ENCODE data around the gene ISG15.

The ISG15 gene

GRCh38 chr1:1013105-1013921 is at the start of gene ISG15:
Gene ISG15, plus strand, starts transcription at chr1:1013497. Its CDS starts 77 bp downstream, at chr1:1013574.
- DNase-seq, result peak; percentile 88

GRCh38 chr1:963746-964525 is 49.4 kb upstream of the ISG15 start:
- DNase-seq, result no peak

DNA sequence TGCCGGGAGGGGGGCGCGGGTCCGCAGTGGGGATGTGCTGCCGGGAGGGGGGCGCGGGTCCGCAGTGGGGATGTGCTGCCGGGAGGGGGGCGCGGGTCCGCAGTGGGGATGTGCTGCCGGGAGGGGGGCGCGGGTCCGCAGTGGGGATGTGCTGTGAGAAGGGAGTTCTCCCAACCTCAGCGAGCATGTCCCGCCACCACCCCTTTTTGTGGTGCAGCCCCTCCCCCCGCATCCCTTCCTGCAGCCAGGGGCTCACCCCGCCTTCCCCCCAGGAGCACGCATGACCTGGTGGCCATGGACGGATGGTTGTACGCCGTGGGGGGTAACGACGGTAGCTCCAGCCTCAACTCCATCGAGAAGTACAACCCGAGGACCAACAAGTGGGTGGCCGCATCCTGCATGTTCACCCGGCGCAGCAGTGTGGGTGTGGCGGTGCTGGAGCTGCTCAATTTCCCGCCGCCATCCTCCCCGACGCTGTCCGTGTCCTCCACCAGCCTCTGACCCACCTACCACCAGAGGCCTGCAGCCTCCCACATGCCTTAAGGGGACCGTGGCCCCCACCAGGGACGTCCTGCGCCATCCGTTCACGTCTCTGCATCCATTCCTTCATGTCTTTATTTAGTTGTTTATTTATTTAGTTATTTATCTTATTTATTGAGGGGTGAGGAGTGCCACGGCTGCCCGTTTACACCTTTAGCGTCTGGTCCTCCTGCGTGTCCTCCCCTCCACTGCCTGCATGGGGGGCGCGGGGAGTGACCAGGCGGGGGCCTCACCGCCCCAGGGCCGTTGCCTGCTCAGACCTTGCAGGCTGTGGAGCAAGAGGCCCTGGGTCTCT is 48.4 kb upstream of the ISG15 start:
- DNase-seq, result no peak

- DNase-seq, result no peak
Observed at GRCh38 chr1:965526-966134, 47.7 kb upstream of the ISG15 start.

GRCh38 chr1:966135-966703 is 47.1 kb upstream of the ISG15 start, which contains the start of gene PLEKHN1:
Gene PLEKHN1, plus strand, starts transcription at chr1:966482. Its CDS starts 50 bp downstream, at chr1:966532.
- no peak for DNase-seq

DNA sequence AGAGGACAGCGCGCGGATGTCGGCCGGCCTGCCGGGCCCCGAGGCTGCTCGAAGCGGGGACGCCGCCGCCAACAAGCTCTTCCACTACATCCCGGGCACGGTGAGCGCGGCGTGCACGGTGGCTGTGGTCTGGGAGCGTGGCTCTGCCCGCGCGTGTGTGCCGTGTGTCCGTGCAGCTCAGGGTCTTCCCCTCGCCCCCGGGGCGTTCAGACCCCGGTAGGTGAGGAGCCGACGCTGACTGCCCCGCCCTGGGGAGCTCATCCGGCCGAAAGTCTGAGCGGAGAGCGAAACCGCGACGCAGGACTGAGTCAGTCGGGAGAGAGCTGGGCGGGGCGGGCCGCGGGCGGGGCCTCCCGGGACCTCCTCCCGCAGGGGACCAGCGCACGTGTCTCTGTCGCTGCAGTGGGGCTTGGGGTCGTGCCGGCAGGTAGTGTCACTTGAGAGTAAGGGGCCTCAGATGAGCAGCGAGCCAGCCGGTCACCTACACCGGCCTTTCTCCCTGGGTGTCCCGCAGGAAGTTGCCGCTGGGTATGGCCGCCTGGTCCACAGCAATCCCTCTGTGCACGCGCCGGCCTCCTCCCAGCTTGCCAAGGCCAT is 46.5 kb upstream of the ISG15 start:
- peak; percentile 80 for DNase-seq

- DNase-seq, result no peak
Observed at GRCh38 chr1:967466-968343, 45.6 kb upstream of the ISG15 start.

GRCh38 chr1:969260-969855 is 43.9 kb upstream of the ISG15 start:
- DNase-seq, result no peak

- DNase-seq, result no peak
Observed at GRCh38 chr1:970242-970972, 42.9 kb upstream of the ISG15 start.

GRCh38 chr1:970973-971730 is 42.1 kb upstream of the ISG15 start:
- DNase-seq, result no peak

GRCh38 chr1:971751-972506 is 41.4 kb upstream of the ISG15 start:
- no peak for DNase-seq

GRCh38 chr1:972726-973458 is 40.4 kb upstream of the ISG15 start:
- no peak for DNase-seq

DNA sequence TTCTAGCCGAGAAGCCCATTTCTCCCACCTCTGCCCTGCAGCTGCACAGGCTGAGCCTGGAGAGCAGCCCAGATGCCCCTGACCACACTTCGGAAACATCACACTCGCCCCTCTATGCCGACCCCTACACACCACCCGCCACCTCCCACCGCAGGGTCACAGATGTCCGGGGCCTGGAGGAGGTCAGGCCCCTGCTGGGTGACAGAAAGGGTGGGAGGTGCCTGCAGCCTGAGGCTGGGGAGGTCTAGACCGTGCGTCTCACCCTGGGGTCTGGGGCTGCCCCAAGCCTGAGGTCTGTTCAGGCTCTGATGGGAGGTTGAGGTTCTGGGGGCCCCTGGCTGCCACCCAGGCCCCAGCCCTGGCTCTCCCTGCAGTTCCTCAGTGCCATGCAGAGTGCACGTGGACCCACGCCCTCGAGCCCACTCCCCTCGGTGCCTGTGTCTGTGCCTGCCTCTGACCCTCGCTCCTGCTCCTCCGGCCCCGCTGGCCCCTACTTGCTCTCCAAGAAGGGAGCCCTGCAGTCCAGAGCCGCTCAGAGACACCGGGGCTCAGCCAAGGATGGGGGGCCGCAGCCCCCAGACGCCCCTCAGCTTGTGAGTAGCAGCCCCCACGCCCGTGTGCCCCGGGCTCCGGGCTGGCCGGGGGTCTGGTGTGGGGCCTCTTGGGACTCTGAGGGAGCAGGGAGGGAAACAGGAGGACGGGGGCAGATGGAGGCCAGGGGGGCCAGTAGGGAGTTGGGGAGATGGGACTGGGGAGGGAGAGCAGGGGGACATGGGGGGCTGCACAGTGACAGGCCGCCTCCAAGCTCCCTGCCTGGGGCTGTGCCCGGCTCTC is 39.6 kb upstream of the ISG15 start:
- DNase-seq, result no peak

GRCh38 chr1:974293-974640 is 39.0 kb upstream of the ISG15 start:
- DNase-seq, result no peak

DNA sequence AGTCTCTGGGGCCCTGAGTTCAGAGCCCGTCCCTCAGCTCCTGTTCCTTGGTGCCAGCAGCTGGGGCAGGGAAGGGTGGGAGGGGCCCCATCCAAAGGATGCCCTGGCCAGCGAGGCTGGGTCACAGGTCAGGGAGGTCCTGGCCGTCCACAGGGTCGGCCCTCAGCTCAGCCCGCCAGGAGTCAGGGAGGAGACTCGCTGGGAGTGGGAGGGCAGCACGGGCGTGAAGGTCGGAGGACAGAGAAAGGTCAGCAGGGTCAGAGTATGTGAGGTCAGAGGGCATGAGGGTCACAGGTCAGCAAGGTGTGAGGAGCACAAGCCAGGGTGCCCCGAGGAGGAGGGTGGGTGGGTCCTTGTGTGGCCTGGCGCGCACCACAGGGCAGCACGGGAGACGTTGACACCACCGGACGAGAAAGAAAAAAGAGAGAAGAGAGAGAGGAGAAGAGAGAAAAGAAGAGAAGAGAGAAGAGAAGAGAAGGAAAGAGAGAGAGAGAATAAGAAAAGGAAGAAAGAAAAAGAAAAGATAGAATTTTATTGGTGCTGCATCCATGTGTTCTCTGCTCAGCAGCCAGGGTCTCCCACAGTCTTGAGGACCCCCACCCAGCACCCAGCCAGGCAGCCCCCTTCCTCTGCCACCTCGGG is 38.5 kb upstream of the ISG15 start:
- DNase-seq, result no peak

GRCh38 chr1:975365-975764 is 37.9 kb upstream of the ISG15 start:
- DNase-seq, result no peak
